ENCODE measurements around the gene NPY4R2. TPM values are rescaled to one million over a fixed set of nuclear protein-coding genes. Genes with fewer than 3 reads are reported as not detected.
"Not testable (repeated sequence)": the region's sequence is repeated elsewhere in the genome, so short reads cannot be mapped to it uniquely, and the experiment has no call there.

The NPY4R2 gene
- not detected for polyA plus RNA-seq (ENCODE audit: low read depth in 6 of 6)

- H3K4me3 Mint-ChIP-seq; H3K27ac Mint-ChIP-seq; DNase-seq; ATAC-seq (ENCODE audit: low read depth in 2 of 2); H3K4me1 Mint-ChIP-seq; H3K36me3 Mint-ChIP-seq; H3K9me3 Mint-ChIP-seq; H3K27me3 Mint-ChIP-seq: not testable (repeated sequence)
Observed at GRCh38 chr10:47918475-47918874, at the start of gene NPY4R2. NPY4R2 (plus strand) TSS chr10:47918662; CDS start chr10:47921988, 3,326 bp downstream.

- H3K27ac Mint-ChIP-seq; H3K36me3 Mint-ChIP-seq; ATAC-seq (ENCODE audit: low read depth in 2 of 2); H3K4me3 Mint-ChIP-seq; H3K4me1 Mint-ChIP-seq; H3K27me3 Mint-ChIP-seq; H3K9me3 Mint-ChIP-seq; DNase-seq: not testable (repeated sequence)
Observed at GRCh38 chr10:47870887-47871286, 47.6 kb upstream of the NPY4R2 start.

GRCh38 chr10:47871485-47872180, 46.8 kb upstream of the NPY4R2 start:
- H3K36me3 Mint-ChIP-seq; ATAC-seq (ENCODE audit: low read depth in 2 of 2); DNase-seq; H3K4me3 Mint-ChIP-seq; H3K27ac Mint-ChIP-seq; H3K27me3 Mint-ChIP-seq; H3K4me1 Mint-ChIP-seq; H3K9me3 Mint-ChIP-seq: not testable (repeated sequence)

GRCh38 chr10:47872236-47872635, 46.2 kb upstream of the NPY4R2 start:
- H3K9me3 Mint-ChIP-seq; H3K4me3 Mint-ChIP-seq; H3K4me1 Mint-ChIP-seq; H3K36me3 Mint-ChIP-seq; DNase-seq; H3K27ac Mint-ChIP-seq; H3K27me3 Mint-ChIP-seq; ATAC-seq (ENCODE audit: low read depth in 2 of 2): not testable (repeated sequence)

- H3K4me1 Mint-ChIP-seq; H3K27me3 Mint-ChIP-seq; H3K27ac Mint-ChIP-seq; DNase-seq; H3K9me3 Mint-ChIP-seq; H3K4me3 Mint-ChIP-seq; H3K36me3 Mint-ChIP-seq; ATAC-seq (ENCODE audit: low read depth in 2 of 2): not testable (repeated sequence)
Observed at GRCh38 chr10:47884239-47884638, 34.2 kb upstream of the NPY4R2 start.

GRCh38 chr10:47884934-47885333, 33.5 kb upstream of the NPY4R2 start:
- not testable (repeated sequence) for DNase-seq; H3K9me3 Mint-ChIP-seq; ATAC-seq (ENCODE audit: low read depth in 2 of 2); H3K4me3 Mint-ChIP-seq; H3K4me1 Mint-ChIP-seq; H3K27ac Mint-ChIP-seq; H3K27me3 Mint-ChIP-seq; H3K36me3 Mint-ChIP-seq

- not testable (repeated sequence) for ATAC-seq (ENCODE audit: low read depth in 2 of 2); DNase-seq; H3K27ac Mint-ChIP-seq; H3K36me3 Mint-ChIP-seq; H3K4me1 Mint-ChIP-seq; H3K9me3 Mint-ChIP-seq; H3K27me3 Mint-ChIP-seq; H3K4me3 Mint-ChIP-seq
Observed at GRCh38 chr10:47886356-47886755, 32.1 kb upstream of the NPY4R2 start.

GRCh38 chr10:47886827-47887226, 31.6 kb upstream of the NPY4R2 start:
- not testable (repeated sequence) for DNase-seq; ATAC-seq (ENCODE audit: low read depth in 2 of 2); H3K4me3 Mint-ChIP-seq; H3K9me3 Mint-ChIP-seq; H3K27ac Mint-ChIP-seq; H3K36me3 Mint-ChIP-seq; H3K4me1 Mint-ChIP-seq; H3K27me3 Mint-ChIP-seq

GRCh38 chr10:47890737-47891136, 27.7 kb upstream of the NPY4R2 start:
- H3K9me3 Mint-ChIP-seq; H3K27ac Mint-ChIP-seq; H3K27me3 Mint-ChIP-seq; ATAC-seq (ENCODE audit: low read depth in 2 of 2); H3K4me1 Mint-ChIP-seq; DNase-seq; H3K4me3 Mint-ChIP-seq; H3K36me3 Mint-ChIP-seq: not testable (repeated sequence)

- not testable (repeated sequence) for ATAC-seq (ENCODE audit: low read depth in 2 of 2)
Observed at GRCh38 chr10:47892494-47893261, 25.8 kb upstream of the NPY4R2 start.

GRCh38 chr10:47894571-47894970, 23.9 kb upstream of the NPY4R2 start:
- H3K36me3 Mint-ChIP-seq; H3K9me3 Mint-ChIP-seq; DNase-seq; H3K27me3 Mint-ChIP-seq; H3K4me3 Mint-ChIP-seq; H3K27ac Mint-ChIP-seq; H3K4me1 Mint-ChIP-seq; ATAC-seq (ENCODE audit: low read depth in 2 of 2): not testable (repeated sequence)

More at GRCh38 chr10:47892494-47893261, 25.8 kb upstream of the NPY4R2 start:
- H3K4me1 Mint-ChIP-seq, H3K9me3 Mint-ChIP-seq, H3K36me3 Mint-ChIP-seq, H3K4me3 Mint-ChIP-seq, H3K27ac Mint-ChIP-seq, H3K27me3 Mint-ChIP-seq, DNase-seq: not testable (repeated sequence)

GRCh38 chr10:47897813-47898212, 20.6 kb upstream of the NPY4R2 start:
- not testable (repeated sequence) for ATAC-seq (ENCODE audit: low read depth in 2 of 2)

GRCh38 chr10:47909333-47909732, 9.1 kb upstream of the NPY4R2 start:
- not testable (repeated sequence) for H3K4me3 Mint-ChIP-seq; ATAC-seq (ENCODE audit: low read depth in 2 of 2); H3K36me3 Mint-ChIP-seq; H3K4me1 Mint-ChIP-seq; H3K9me3 Mint-ChIP-seq; H3K27me3 Mint-ChIP-seq; DNase-seq; H3K27ac Mint-ChIP-seq

More at GRCh38 chr10:47897813-47898212, 20.6 kb upstream of the NPY4R2 start:
- DNase-seq, H3K27ac Mint-ChIP-seq, H3K4me3 Mint-ChIP-seq, H3K4me1 Mint-ChIP-seq, H3K9me3 Mint-ChIP-seq, H3K27me3 Mint-ChIP-seq, H3K36me3 Mint-ChIP-seq: not testable (repeated sequence)

- not testable (repeated sequence) for H3K36me3 Mint-ChIP-seq; DNase-seq; ATAC-seq (ENCODE audit: low read depth in 2 of 2); H3K27ac Mint-ChIP-seq; H3K4me3 Mint-ChIP-seq; H3K9me3 Mint-ChIP-seq; H3K27me3 Mint-ChIP-seq; H3K4me1 Mint-ChIP-seq
Observed at GRCh38 chr10:47910486-47910885, 8.0 kb upstream of the NPY4R2 start.
